ENCODE measurements around the gene SFT2D1. TPM values are rescaled to one million over a fixed set of nuclear protein-coding genes. Genes with fewer than 3 reads are reported as not detected.

The SFT2D1 gene
- polyA plus RNA-seq, 3 donors: 48.1 to 166 (median 140) TPM

GRCh38 chr6:166307082-166308032 is 35.0 kb downstream of the SFT2D1 start:
- no peak overlapping the region for H3K27ac ChIP-seq (ENCODE audit: low read depth in 1 of 2, low read length in 2 of 2)
- intact Hi-C loops (cut with micrococcal nuclease): no loop called here
- peaks cover 43 to 69% (median 63%) of the 10 kb centered on the region in 3 donors for H3K27me3 Mint-ChIP-seq (ENCODE audit: low read depth in 3 of 3)
- H3K36me3 ChIP-seq (replicated peaks in 1 of 2; ENCODE audit: control insufficient read depth in 1 of 2, insufficient read depth in 2 of 2, low read length in 2 of 2): no peaks in the 10 kb centered on the region
- peak overlapping the region; percentile 48 to 84 for H3K4me3 Mint-ChIP-seq
- H3K4me1 ChIP-seq (ENCODE audit: control insufficient read depth in 1 of 2, insufficient read depth in 2 of 2, low read length in 2 of 2): peaks cover 5 to 8% of the 10 kb centered on the region in 2 donors
- H3K4me2 ChIP-seq (replicated peaks; ENCODE audit: extremely low read depth, low read length, poor library complexity, severe bottlenecking): peak overlapping the region; percentile 42
- peaks cover 0 to 16% of the 10 kb centered on the region in 2 donors for H3K9me3 ChIP-seq (replicated peaks in 1 of 2; ENCODE audit: control insufficient read depth in 1 of 2, insufficient read depth in 1 of 2, low read length in 2 of 2)
- H3K27me3 ChIP-seq (ENCODE audit: control insufficient read depth in 2 of 2, insufficient read depth in 2 of 2, low read length in 2 of 2): peaks cover 40 to 56% of the 10 kb centered on the region in 2 donors
- no peak overlapping the region for H2AFZ ChIP-seq (ENCODE audit: insufficient read depth, low read depth, low read length, poor library complexity, severe bottlenecking)
- H3K27ac Mint-ChIP-seq: no peak overlapping the region
- H3K9ac ChIP-seq (ENCODE audit: insufficient read depth, low read length, poor library complexity, severe bottlenecking): no peak overlapping the region
- 2% methylated on average over 115 of the region's 115 CpGs for WGBS (ENCODE audit: insufficient coverage)
- no peak for TF ChIP-seq CTCF (IDR thresholded peaks at IDR 0.05)
- H4K20me1 ChIP-seq (ENCODE audit: insufficient read depth, low read length): no peaks in the 10 kb centered on the region
- H3K4me3 ChIP-seq (replicated peaks in 1 of 3; ENCODE audit: low read depth in 2 of 3, low read length in 3 of 3): peak overlapping the region in 1 of 3 experiments; percentile 20
- DNase-seq: no peak
- peaks cover 0 to 1% of the 10 kb centered on the region in 2 donors for H3K36me3 Mint-ChIP-seq
- peaks cover 6% of the 10 kb centered on the region for H3K4me1 Mint-ChIP-seq
- peaks cover 0 to 7% (median 4%) of the 10 kb centered on the region in 7 donors for H3K9me3 Mint-ChIP-seq
- H3K79me2 ChIP-seq (ENCODE audit: insufficient read depth, low read length): no peaks in the 10 kb centered on the region

DNA sequence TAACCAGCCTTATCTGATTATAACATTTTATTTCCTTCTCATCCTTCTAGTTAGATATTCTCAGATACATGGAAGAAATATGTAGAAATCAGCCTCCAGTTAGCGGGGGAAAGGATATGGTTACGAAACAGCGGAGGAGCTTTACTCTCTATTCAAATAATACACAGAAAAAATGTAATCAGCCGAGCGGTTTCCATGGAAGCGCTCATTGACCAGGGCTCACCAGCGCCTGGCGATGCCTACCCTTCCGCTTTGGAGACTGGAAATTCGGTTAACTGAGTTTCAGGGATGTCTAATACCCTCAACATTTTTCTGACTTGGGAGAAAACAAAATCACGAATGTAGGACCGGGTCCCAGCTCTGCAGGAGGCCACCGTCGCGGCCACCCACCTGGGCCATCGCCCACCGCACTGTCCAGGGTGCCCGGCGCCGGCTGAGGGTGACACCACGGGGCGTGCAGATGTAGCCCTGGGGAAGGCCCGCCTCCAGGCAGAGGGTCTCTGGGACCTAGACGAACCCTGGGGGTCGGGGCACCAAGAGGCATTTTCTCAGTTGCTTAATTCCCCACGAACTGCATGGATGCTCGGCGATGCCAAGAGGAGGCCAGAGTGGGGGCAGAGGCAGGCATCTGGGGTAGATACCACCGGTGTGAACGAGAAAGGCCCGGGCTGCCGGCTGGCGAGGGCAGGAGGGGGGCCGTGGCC is 35.8 kb downstream of the SFT2D1 start:
- Mint-ChIP-seq H3K36me3 (peaks cover 0 to 1% of the 10 kb centered on the region in 2 donors), H3K4me3 (peak overlapping the region in 1 of 2 donors; percentile 84), H3K4me1 (peaks cover 6% of the 10 kb centered on the region), H3K27ac (no peak overlapping the region), H3K27me3 (ENCODE audit: low read depth in 3 of 3) (peaks cover 43 to 68% (median 64%) of the 10 kb centered on the region in 3 donors), H3K9me3 (peaks cover 0 to 7% (median 4%) of the 10 kb centered on the region in 7 donors)
- Histone ChIP-seq H3K9me3 (replicated peaks in 1 of 2; ENCODE audit: control insufficient read depth in 1 of 2, insufficient read depth in 1 of 2, low read length in 2 of 2) (peaks cover 0 to 16% of the 10 kb centered on the region in 2 donors), H2AFZ (ENCODE audit: insufficient read depth, low read depth, low read length, poor library complexity, severe bottlenecking) (no peak overlapping the region), H4K20me1 (ENCODE audit: insufficient read depth, low read length) (no peaks in the 10 kb centered on the region), H3K4me3 (replicated peaks in 1 of 3; ENCODE audit: low read depth in 2 of 3, low read length in 3 of 3) (no peak overlapping the region), H3K27me3 (ENCODE audit: control insufficient read depth in 2 of 2, insufficient read depth in 2 of 2, low read length in 2 of 2) (peaks cover 40 to 56% of the 10 kb centered on the region in 2 donors), H3K4me1 (ENCODE audit: control insufficient read depth in 1 of 2, insufficient read depth in 2 of 2, low read length in 2 of 2) (peaks cover 5 to 8% of the 10 kb centered on the region in 2 donors), H3K4me2 (replicated peaks; ENCODE audit: extremely low read depth, low read length, poor library complexity, severe bottlenecking) (no peak overlapping the region), H3K9ac (ENCODE audit: insufficient read depth, low read length, poor library complexity, severe bottlenecking) (no peak overlapping the region), H3K27ac (ENCODE audit: low read depth in 1 of 2, low read length in 2 of 2) (no peak overlapping the region), H3K79me2 (ENCODE audit: insufficient read depth, low read length) (no peaks in the 10 kb centered on the region), H3K36me3 (replicated peaks in 1 of 2; ENCODE audit: control insufficient read depth in 1 of 2, insufficient read depth in 2 of 2, low read length in 2 of 2) (no peaks in the 10 kb centered on the region)
- TF ChIP-seq CTCF (IDR thresholded peaks at IDR 0.05): no peak
- DNase-seq: no peak
- intact Hi-C loops (cut with micrococcal nuclease): no loop called here
- 56% methylated on average over 30 of the region's 34 CpGs for WGBS (ENCODE audit: insufficient coverage)

Data from CD14-positive monocyte (primary cell).